Neural progenitor cell (in vitro differentiated cells): ENCODE measurements around the gene WNT2.

Source experiments
- CTCF ChIP-seq: fragments of 200-600 bp; sonication (generic); IDR thresholded peaks from 2 replicates; pipeline ENCODE4 v1.5.1; 2017; ENCODE audit warnings: antibody characterized with exemption, mild to moderate bottlenecking
- EZH2 ChIP-seq: fragments of 200-600 bp; sonication (generic); IDR thresholded peaks from 2 replicates; pipeline ENCODE4 v1.6.1; 2017; ENCODE audit warnings: antibody characterized with exemption, mild to moderate bottlenecking, moderate library complexity

GRCh38 chr7:117296066-117296465 lies 26.8 kb downstream of the WNT2 start:
- no peak for TF ChIP-seq CTCF
- no peak for TF ChIP-seq EZH2
